ENCODE results near the gene TOPBP1.

GRCh38 chr3:133693821-133694220 lies 32.1 kb upstream of the TOPBP1 start:
- TF ChIP-seq POLR2AphosphoS5 (IDR thresholded peaks at IDR 0.05; ENCODE audit: insufficient read depth, low read depth, low read length) = no peak
- no peak for TF ChIP-seq EZH2 (IDR thresholded peaks at IDR 0.05; ENCODE audit: borderline replicate concordance, low read depth, low read length, severe bottlenecking)
